GM21526 (cell line): ENCODE measurements around the gene CD200R1.

Experiments
- ATAC-seq: cut with Tn5 transposase; IDR thresholded peaks from one replicate; pipeline ENCODE4 v1.9.1; 2021; ENCODE audit warnings: moderate library complexity; ENCODE audit not compliant: unreplicated experiment, low FRiP score

The CD200R1 gene

DNA sequence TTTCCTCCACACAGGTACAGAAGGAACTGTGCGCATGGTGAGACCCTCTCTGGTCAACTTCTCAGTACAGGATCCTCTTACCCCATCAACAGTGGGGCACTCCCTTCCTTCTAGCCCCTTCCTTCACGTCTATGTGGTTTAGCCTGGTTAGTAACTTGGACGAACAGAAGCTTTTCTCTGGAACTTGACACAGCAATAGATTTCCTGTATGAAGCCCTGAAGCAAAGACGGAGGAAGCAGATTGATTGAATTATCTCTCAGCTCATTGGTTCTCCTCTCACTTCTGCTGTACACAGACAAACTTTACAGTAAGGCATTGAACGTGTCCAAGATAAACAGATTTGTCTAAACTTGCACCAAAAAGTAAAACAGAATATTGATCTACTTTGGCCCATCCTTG lies at the start of gene CD200R1:
Gene CD200R1, minus strand, starts transcription at position 210 of the 400 bp plus-strand sequence. CDS start 246 bp downstream, outside the sequence.
- no peak for ATAC-seq

DNA sequence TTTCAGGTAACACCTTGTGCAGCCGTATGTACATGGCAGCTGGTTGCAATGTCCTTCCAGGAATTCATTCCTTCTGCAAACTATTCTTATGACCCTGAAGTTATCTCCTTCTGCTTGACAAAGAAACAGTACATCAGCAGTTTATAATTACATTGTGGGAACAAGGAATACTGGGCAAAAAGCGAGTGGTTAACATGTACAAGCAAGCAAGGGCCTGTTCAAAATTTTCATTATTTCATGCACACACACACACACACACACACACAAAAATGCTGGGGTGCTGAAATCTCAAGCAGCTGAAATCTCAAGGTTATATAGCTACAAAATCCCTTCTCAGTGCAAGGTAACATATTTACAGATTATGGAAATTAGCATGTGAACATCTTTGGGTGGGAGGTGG lies 46.6 kb upstream of the CD200R1 start:
- no peak for ATAC-seq

DNA sequence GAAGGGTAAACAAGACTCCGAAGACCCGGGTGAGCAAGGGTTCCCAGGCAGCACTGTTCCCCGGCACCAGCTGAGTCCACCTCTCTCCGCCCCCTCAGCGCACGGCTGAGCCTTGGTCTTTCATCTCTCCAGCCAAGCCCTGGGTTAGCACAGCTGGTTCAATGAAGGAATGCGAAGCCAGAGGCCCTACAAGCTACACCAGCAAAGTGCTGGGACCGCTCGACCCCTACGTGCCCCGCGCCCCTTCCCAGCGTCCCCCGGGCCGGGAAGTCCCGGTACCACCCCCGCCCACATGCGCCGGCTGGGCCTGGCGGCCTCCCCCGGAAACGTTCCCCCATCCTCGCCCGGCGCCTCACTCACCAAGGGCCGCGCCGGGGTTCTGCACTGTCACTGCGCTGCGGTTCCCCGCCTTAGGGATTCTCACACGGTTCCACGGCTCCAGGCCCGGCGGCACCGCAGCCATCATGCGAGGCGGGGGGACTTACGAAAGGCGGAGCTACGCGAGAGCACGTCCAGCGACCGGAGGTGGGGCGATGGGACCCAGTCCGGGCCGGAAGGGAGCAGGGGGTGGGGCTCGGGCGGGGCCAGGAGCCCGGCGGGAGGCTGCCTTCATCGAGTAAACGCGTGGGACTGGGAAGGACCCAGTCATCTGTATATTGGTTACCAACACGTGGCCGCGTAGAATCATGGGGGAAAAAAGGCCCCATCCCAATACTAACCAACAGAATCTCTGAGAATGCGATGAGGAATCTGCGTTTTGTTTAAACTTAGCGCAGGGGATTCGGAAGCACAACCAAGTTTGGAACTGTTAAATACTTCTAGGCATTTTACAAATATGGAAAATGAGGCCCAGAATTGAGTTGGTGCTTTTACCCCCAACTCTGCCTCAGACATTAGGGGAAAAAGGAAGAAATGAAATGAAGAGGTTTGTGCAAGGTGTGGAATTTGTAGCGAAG lies 44.6 kb upstream of the CD200R1 start:
- peak; percentile 89 for ATAC-seq

GRCh38 chr3:113018536-113019181 lies 43.8 kb upstream of the CD200R1 start:
- no peak for ATAC-seq

- no peak for ATAC-seq
Observed at GRCh38 chr3:113013593-113013992, 38.7 kb upstream of the CD200R1 start.

DNA sequence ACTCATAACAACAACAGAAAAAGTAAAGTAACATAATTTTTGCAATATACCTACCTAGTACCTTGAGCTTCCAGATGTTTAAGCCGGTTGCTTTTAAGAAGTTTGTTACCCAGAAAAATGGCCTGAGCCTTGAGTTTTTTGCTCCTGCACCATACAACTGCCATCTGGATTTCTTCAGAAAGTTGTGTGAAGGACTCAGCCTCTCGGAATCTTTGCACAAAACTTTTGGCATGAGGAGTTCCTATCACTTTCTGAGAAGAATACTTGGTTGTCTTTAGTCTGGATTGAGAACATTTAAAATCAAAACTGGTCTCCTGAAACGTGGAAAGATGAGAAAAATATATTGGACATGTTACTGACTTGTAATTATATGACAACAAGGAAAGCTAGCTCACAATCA lies 33.2 kb upstream of the CD200R1 start:
- no peak for ATAC-seq

- no peak for ATAC-seq
Observed at GRCh38 chr3:113006359-113007056, 31.6 kb upstream of the CD200R1 start.

DNA sequence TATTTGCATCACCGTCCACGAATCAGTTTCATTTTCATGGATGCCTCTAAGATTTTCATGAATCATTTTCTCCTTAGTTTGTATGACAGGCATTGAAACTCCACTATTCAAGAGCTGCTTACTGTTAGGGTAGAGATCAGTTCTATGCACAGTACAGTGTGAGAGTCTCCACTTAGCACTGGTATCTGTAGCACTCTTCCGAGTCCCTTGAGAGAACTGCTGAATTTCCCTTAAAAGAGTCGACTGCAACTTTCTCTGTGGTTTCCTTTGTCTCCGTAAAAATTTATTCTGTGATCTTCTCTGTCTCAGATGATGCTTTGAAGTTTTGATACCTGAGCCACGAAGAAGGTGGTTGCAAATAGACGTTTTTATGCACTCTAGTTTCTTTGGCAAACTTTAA lies 30.7 kb upstream of the CD200R1 start:
- no peak for ATAC-seq

- no peak for ATAC-seq
Observed at GRCh38 chr3:113002679-113003078, 27.8 kb upstream of the CD200R1 start.

GRCh38 chr3:113002037-113002436 lies 27.1 kb upstream of the CD200R1 start:
- ATAC-seq, result no peak

GRCh38 chr3:113000691-113001090 lies 25.8 kb upstream of the CD200R1 start:
- no peak for ATAC-seq

DNA sequence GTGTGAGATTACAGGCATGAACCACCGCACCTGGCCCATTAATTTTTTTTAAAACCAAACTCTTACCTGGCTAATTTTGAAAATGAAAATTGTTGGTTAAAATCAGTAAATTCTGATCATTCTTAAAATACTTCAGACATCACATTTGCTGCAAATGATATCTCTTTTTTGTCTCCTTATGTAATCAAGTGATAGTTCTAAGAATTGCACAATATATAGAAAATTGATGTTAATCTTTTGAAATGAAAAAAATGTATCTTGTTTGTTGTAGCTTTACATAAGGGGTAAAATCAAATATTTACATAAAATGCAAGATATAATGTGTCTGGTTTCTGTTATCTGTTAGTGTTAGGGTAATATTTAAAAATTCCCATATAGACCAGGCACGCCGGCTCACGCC lies 20.9 kb upstream of the CD200R1 start:
- no peak for ATAC-seq

DNA sequence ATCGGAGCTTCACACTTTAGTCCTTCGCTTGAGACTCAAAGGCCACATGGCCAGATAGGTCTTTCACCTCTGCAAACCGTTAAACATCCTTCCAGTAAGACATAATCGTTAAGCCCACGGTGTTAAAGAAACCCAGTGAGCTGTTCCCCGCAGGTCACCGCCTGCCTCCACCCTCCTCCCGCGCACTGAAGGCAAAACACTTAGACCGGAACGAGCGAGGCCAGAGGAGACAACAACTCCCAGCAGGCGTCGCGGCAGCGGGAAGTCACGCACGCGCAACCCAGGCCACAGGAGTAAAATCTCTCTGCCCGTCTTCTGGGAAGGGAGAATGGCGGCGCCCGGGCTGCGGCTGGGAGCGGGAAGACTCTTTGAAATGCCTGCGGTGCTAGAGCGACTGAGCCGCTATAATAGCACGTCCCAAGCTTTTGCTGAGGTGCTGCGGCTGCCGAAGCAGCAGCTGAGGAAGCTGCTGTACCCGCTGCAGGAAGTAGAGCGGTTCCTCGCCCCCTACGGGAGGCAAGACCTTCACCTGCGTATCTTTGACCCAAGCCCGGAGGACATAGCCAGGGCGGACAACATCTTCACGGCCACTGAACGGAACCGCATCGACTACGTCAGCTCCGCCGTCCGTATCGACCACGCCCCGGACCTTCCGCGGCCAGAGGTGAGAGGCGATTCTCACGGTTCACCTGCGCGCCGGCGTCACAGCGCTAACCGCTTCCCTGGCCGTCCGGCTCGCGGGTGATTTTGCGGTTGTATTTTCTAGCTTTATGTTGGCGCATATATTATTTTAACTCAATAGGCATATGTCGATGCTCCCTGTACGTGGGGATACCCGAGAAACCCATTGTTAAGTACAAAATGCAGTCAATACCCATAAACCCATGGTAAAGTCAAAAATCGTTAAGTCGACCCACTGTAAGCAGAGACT lies 16.0 kb upstream of the CD200R1 start, which contains the start of gene GTPBP8:
Gene GTPBP8, plus strand, starts transcription at position 313 of the 931 bp plus-strand sequence. Its CDS starts 16 bp downstream, at position 329.
- ATAC-seq, result peak; percentile 93

GRCh38 chr3:112987710-112988334 lies 12.9 kb upstream of the CD200R1 start:
- no peak for ATAC-seq

DNA sequence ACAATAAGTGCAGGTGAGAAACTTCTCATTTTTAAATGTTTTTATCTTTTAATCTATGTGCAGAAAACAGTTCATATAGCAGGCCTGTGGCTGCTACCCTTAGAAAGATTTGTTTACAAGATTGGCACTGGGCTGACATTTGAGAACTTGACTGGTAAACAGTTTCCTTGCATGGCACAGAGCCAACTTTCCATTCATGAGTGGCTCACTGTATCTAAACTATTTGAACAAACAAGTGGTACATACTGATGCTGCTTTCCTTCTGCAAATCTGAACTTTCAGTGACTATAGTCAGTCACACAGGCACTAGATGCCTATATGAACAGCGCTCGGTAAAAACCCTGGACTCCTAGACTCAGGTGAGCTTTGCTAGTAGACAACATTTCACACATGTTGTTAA lies 9.6 kb upstream of the CD200R1 start:
- ATAC-seq, result no peak

DNA sequence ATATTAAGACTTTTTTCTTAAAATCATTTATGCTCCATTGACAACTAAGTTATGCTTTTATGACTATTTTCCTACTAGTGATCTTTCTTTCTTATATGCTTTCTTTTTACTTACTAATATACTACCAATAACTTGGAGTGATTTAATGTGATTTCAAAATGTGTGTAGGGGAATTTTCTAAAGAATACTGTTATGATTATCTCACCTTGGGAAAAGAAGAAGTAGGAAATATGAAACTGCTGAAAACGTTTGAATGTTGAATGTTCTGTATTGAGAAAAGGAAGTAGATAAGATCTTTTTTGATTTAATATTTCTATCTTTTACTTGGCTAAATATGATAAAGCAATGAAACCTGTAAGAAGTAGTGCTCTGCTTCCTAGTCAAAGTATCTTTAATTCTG lies 7.8 kb upstream of the CD200R1 start:
- no peak for ATAC-seq

DNA sequence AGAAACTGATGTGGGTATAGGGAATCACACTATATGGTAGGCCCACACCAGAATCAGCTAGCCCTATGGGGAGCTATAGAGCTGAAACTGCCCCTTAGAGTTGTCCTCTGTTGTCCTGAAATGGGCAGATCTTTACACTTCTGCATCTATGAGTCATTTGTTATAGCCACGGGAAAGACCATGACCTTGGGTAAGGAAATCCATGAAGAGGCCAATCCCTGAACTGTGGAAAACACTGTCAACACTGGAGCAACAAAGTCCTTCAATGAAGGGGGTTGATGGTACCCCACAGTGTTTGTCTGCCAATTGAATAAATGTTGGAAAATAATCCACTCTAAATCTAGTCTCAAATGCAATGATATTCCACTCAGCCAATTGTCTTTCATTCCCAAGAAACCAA lies 5.2 kb upstream of the CD200R1 start:
- no peak for ATAC-seq

- ATAC-seq, result no peak
Observed at GRCh38 chr3:112979244-112979832, 4.4 kb upstream of the CD200R1 start.

GRCh38 chr3:112976953-112977352 lies 2.0 kb upstream of the CD200R1 start:
- no peak for ATAC-seq
